NCI-H69 (cell line): ENCODE data around the gene SMIM43.

Source experiments
- DNase-seq: peaks from one replicate; lab custom pipeline; 2025; lab: John Stamatoyannopoulos, UW

SMIM43 gene

DNA sequence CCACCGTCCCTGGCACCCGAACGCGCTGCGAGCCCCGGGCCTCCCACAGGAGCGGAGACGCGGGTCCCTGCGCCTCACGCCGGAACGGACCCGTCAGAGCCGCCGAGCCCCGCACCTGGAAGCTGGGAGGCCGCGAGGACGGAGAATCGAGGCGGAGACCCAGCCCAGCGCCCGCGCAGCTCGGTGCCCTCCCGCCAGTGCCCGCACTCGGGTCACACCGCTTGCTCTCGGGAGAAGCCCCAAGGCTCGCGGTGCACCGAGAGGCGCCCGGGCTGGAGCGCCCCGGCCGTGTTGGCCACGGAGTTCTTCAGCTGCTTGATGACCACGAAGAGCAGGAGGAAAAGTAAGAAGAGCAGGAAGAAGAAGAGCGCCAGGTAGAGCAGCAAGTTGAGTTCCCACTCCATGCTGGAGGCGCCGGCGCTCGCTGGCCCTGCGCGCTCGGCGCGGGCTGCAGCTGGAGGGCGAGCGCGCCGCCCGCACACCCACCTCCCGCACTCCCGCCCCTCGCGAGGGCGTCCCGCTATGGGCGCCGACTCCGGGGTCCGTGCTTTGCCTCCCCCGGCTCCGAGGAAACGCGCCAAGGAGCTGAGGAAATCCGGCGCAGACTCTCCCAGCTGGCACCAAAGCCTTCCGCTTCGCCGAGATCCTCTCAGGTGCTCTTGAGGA lies at the start of gene SMIM43:
SMIM43 (minus strand) TSS at position 463 of the 666 bp plus-strand sequence; CDS start at position 404, 59 bp downstream.
- peak; percentile 35 for DNase-seq

GRCh38 chr4:121814756-121815155 lies 49.8 kb upstream of the SMIM43 start:
- DNase-seq: no peak

DNA sequence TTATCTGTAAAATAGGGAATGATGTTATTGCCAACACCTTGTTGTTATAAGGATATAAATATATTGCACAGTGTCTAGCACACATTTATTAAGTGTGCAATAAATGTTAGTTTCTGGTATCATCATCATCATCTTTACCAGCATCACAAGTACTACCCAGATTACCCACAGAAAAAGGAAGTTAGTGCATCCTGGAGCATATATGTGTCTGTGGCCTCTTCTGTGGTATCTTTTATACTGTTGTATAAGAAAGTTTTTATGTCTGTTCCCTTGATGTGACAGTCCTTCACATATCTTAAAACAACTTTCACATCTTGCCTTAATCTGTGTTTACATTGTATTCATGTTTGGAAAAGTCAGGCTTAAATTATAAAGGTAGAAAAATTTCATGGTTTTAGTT lies 46.2 kb upstream of the SMIM43 start:
- DNase-seq: no peak

- no peak for DNase-seq
Measured at GRCh38 chr4:121806411-121806810, 41.4 kb upstream of the SMIM43 start.

DNA sequence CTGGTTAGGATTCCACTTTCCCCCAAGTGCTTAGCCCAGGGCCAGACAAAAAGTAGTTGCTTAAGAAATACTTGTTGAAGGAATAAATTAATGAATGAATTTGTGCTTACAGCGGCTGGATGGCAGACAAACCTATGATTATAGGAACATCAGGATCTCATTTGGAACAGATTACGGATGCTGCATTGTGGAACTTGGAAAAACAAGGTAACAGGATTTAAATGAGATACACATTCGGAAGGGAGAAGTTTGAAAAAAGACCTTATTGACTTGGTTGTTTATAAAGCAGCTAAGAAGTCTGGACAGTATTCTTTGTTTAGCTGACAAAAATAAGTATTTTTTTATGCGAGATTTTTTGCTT lies 36.7 kb upstream of the SMIM43 start:
- DNase-seq: no peak

DNA sequence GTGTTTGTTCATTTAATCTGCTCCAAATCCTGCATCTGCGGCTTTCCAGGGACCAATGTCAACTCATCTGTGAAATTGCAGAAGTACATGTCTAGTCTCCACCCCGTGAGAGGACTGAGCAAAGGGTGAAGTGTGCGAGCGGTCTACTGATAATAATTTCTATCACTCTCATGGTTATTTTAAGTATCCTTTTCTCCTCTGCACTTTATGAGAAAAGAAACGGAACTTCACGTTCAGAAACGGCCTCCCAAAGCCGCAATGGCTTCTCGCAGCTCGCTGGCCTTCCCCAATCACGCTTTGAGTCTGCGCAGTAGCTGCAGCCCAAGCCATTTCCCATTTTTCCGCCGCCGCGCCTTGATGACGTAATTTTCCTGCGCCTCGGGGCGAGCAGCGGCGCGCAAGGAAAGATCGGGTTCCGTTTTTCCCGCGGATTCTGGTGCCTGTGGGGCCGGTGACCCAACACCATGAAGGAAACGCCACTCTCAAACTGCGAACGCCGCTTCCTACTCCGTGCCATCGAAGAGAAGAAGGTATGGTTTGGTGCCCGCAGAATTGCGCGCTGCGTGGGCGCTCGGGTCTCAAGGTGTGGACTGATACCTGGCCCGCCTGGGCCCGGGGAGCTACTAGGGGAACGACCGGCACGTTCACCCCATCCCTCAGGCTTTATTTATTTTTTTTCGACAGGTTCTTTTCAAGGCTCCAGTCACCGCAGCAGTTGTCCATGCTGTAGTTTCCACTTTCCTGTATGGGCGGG lies 36.2 kb upstream of the SMIM43 start, which contains the start of gene EXOSC9:
EXOSC9 (plus strand) TSS at position 363 of the 754 bp plus-strand sequence; CDS start at position 465, 102 bp downstream.
- peak; percentile 92 for DNase-seq

DNA sequence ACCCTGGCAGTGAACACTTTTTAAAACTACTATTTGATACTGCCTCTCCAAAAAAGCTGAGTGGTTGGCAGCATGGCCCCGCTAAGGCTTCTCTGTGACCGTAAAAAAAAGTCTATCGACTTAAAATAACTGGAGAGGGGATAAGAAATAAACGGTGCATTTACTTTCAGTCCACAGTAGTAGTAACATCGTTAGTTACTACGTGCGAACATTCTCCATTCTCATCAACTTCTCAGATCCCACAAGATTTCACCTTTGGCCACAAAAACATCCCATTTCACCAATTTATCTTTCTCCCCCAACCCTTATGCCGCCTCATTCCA lies 35.6 kb upstream of the SMIM43 start:
- DNase-seq: no peak

DNA sequence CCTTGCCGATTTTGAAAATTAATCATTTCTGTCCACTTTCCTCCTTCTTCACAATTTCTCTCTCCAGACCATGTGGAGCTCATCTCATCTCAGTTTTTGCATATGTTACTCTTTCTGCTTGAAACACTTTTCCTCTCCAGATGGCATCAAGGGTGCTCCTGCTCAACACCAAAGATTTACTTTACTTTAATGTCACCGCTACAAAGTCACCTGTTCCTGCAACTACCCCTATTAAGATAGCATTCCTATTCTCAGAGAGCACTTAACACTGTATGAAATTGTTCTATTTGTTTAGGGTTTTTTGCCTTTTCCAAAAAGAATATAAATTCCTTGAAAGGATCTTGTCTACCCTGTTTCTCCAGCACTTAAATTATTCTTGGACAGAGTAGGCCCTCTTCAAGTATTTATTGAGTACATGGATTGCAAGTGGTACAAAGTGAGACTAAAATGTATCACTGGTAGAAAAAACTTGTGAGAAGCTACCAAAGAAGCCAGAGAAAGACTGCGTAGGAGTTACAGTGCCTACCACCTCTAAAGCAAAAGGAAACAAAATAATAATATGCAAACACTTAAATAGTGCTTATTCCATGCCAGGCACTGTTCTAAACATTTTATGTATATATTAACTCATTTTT lies 35.0 kb upstream of the SMIM43 start:
- DNase-seq: no peak

GRCh38 chr4:121799208-121799823 lies 34.4 kb upstream of the SMIM43 start:
- DNase-seq: no peak

- no peak for DNase-seq
Measured at GRCh38 chr4:121796283-121796682, 31.3 kb upstream of the SMIM43 start.

GRCh38 chr4:121794505-121795188 lies 29.7 kb upstream of the SMIM43 start:
- DNase-seq: no peak

DNA sequence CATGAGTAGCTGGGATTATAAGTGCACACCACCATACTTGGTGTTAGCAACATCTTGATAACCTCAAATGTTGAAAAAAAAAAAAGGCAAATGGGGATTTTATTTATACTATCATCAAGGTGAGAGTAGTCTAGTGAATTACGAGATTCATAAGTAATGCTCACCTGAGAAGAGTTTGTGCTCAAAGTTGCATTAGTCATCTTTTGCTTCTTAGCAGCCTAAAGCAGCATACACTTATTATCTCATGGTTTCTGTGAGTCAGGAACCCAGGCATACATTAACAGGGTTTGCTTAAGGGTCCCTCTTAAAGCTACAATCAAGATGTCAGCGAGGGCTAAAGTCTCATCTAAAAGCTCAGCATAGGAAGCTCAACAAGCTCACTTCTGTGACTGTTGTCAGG lies 28.0 kb upstream of the SMIM43 start:
- DNase-seq: no peak

DNA sequence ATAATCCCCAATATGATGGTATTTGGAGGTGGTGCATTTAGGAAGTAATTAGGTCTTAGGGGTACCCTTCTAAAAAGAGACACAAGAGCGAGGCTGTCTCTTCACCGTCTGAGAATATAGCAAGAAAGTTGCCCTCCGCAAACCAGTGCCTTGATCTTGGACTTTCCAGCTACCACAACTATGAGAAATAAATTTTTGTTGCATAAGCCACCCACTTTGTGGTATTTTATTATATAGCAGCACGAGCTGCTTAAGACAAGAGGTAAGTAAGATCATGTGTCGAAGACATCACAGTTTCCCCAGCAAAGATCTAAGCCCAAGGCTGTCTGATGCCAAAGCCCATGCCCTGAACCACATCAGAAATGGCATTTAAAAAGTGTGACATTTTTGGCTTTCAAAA lies 26.5 kb upstream of the SMIM43 start:
- DNase-seq: no peak

DNA sequence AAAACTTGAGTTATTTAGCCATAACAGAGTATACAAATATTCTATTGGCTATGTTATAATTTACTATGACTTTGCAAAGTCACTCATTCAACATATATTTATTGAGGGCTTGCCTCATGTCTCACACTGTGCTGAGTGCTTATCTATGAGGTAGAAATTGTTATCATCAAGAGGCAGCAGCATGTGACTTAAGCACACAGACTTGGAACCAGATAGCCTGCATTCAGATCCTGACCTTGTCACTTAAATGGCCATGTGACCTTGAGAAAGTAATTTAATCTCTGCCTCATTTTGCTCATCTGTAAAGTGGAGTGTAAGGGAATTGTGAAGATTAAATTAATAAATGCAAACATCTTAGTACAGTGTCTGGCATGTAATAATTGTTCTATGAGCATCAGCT lies 26.0 kb upstream of the SMIM43 start:
- no peak for DNase-seq

- no peak for DNase-seq
Measured at GRCh38 chr4:121789960-121790829, 25.2 kb upstream of the SMIM43 start.

DNA sequence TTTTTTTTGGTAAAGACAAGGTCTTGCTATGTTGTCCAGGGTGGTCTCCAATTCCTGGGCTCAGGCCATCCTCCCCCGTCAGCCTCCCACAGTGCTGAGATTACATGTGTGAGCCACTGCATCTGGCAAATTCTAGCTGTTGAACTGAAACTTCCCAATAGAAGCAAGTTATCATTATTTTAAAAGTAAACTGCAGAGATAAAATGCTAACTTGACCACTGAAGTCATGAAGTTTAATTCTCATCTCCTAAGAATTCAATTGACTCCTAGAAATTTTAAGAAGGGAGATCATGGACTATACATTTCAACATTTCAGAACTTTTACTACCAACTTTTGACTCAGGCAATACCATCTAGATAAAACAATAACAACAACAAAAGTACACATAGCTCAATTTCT lies 24.5 kb upstream of the SMIM43 start:
- no peak for DNase-seq

- no peak for DNase-seq
Measured at GRCh38 chr4:121788896-121789295, 23.9 kb upstream of the SMIM43 start.

DNA sequence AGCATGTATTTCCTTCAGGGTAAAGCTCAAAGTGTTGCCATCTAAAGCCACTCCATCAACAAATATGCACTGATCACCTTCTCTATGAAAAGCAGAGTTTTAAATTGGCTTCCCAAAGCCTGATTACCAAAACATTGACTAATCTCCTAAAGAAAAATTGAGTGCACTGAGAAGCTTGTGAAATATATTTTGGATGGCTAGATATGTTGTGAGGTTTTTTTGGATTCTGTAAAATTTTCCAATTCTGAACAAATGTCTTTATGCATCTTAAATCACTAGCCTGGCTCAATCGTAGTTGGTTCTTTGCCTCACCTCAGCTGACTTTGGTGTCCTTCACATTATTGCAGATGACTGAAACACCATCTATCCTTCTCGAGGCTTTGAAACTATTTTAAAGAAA lies 21.3 kb upstream of the SMIM43 start:
- DNase-seq: no peak

GRCh38 chr4:121785479-121785878 lies 20.5 kb upstream of the SMIM43 start:
- no peak for DNase-seq

GRCh38 chr4:121784975-121785374 lies 20.0 kb upstream of the SMIM43 start:
- DNase-seq: no peak

GRCh38 chr4:121784401-121784800 lies 19.4 kb upstream of the SMIM43 start:
- no peak for DNase-seq
